ENCODE results near the gene KITLG. TPM values are rescaled to one million over a fixed set of nuclear protein-coding genes. Genes with fewer than 3 reads are reported as not detected.
A peak's percentile ranks its signal among the peaks of the same experiment; 100 is the strongest.

Gene KITLG
- total RNA-seq, 1 experiment from 2014 or later, result 570 TPM

- DNase-seq (ENCODE audit: low read depth, low spot score) (no peak), ATAC-seq (no peak)
- Histone ChIP-seq H3K36me3 (ENCODE audit: control insufficient read depth in 1 of 2, insufficient read depth in 2 of 2, low read length in 2 of 2) (peaks cover 52 to 68% of the 10 kb centered on the region in 2 experiments), H3K9me2 (ENCODE audit: insufficient read depth) (no peaks in the 10 kb centered on the region), H3K27me3 (ENCODE audit: insufficient read depth, low read length) (no peaks in the 10 kb centered on the region), H3K79me2 (ENCODE audit: insufficient read depth, low read length) (peaks cover 100% of the 10 kb centered on the region), H3K4me2 (ENCODE audit: low read length) (no peak overlapping the region), H2AFZ (ENCODE audit: low read depth, low read length, poor library complexity, severe bottlenecking) (no peak overlapping the region), H4K20me1 (ENCODE audit: insufficient read depth) (peaks cover 67% of the 10 kb centered on the region; the same call in 1 of the 2 replicates), H3K4me3 (replicated peaks in 1 of 2; ENCODE audit: low read depth in 1 of 2, low read length in 2 of 2) (no peak overlapping the region), H3K27ac (ENCODE audit: low read depth, low read length) (peak overlapping the region; percentile 19; the same call in 1 of the 2 replicates), H3K9me3 (ENCODE audit: control insufficient read depth in 1 of 2, insufficient read depth in 1 of 2, low read depth in 1 of 2, low read length in 2 of 2) (no peaks in the 10 kb centered on the region), H3K4me1 (ENCODE audit: control insufficient read depth in 1 of 2, insufficient read depth in 2 of 2, low read length in 2 of 2) (peaks cover 22 to 69% of the 10 kb centered on the region in 2 experiments; a peak in 3 of 4 replicates), H3K9ac (ENCODE audit: low read length) (no peak overlapping the region)
- intact Hi-C loops (cut with micrococcal nuclease), result no loop called here
- ChIA-PET POLR2A (no interaction called here), CTCF (no interaction called here), RAD21 (ENCODE audit: low non-redundant PET in 1 of 2, low total read pairs in 2 of 2, uncharacterized antibody in 2 of 2, unreplicated experiment in 2 of 2) (no interaction called here)
- no peak for TF ChIP-seq ELF1 (IDR thresholded peaks at IDR 0.05; ENCODE audit: borderline replicate concordance, low read depth)
- TF ChIP-seq, protein P1, sequence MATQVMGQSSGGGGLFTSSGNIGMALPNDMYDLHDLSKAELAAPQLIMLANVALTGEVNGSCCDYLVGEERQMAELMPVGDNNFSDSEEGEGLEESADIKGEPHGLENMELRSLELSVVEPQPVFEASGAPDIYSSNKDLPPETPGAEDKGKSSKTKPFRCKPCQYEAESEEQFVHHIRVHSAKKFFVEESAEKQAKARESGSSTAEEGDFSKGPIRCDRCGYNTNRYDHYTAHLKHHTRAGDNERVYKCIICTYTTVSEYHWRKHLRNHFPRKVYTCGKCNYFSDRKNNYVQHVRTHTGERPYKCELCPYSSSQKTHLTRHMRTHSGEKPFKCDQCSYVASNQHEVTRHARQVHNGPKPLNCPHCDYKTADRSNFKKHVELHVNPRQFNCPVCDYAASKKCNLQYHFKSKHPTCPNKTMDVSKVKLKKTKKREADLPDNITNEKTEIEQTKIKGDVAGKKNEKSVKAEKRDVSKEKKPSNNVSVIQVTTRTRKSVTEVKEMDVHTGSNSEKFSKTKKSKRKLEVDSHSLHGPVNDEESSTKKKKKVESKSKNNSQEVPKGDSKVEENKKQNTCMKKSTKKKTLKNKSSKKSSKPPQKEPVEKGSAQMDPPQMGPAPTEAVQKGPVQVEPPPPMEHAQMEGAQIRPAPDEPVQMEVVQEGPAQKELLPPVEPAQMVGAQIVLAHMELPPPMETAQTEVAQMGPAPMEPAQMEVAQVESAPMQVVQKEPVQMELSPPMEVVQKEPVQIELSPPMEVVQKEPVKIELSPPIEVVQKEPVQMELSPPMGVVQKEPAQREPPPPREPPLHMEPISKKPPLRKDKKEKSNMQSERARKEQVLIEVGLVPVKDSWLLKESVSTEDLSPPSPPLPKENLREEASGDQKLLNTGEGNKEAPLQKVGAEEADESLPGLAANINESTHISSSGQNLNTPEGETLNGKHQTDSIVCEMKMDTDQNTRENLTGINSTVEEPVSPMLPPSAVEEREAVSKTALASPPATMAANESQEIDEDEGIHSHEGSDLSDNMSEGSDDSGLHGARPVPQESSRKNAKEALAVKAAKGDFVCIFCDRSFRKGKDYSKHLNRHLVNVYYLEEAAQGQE (IDR thresholded peaks at IDR 0.05; ENCODE audit: low read depth), result no peak
- TF ChIP-seq FOSL1 (IDR thresholded peaks at IDR 0.05; ENCODE audit: low read depth), result no peak
- TF ChIP-seq CTCF (IDR thresholded peaks at IDR 0.05 in 2 of 3, conservative IDR thresholded peaks at IDR 0.05 in 1 of 3; ENCODE audit: borderline replicate concordance in 1 of 3, insufficient read depth in 1 of 3, low read depth in 2 of 3, low read length in 2 of 3), result no peak
- no peak for TF ChIP-seq JUND (IDR thresholded peaks at IDR 0.05)
- TF ChIP-seq POLR2AphosphoS5 (IDR thresholded peaks at IDR 0.05; ENCODE audit: low read depth, low read length), result no peak
- no peak for TF ChIP-seq ZFX (IDR thresholded peaks at IDR 0.05)
- BruUV-seq (replicated peaks), result no TSS peak
These were observed 59.8 kb downstream of the KITLG start for GRCh38 chr12:88520436-88520820.

All from HCT116 (cell line).